H1 (cell line): ENCODE measurements around the gene TMEM125. TPM values are rescaled to one million over a fixed set of nuclear protein-coding genes. Genes with fewer than 3 reads are reported as not detected.

Experiments used
- CTCF ChIA-PET: fragments of 300-600 bp; sonication (Branson Sonifier 250); formaldehyde crosslinking; loops from one replicate; lab custom pipeline; 2021; ENCODE audit not compliant: partially characterized antibody; lab: Charles Lee
- POLR2A ChIA-PET: fragments of 300-600 bp; sonication (Branson Sonifier 250); formaldehyde crosslinking; loops from one replicate; lab custom pipeline; 2021; ENCODE audit warnings: inconsistent platforms; ENCODE audit not compliant: partially characterized antibody; lab: Charles Lee
- DNase-seq, 2 experiments: peaks; one replicate each; pipeline versions ENCODE4 v3.0.0 to v3.0.0-alpha.2; 2010 to 2022; ENCODE audit warnings: low spot score in 2 of 2, low read depth in 1 of 2, mixed read lengths in 1 of 2
- FAIRE-seq: peaks from 2 replicates; lab custom pipeline; 2011; peaks lifted over from hg19 to GRCh38; lab: Jason Lieb, UNC
- H2AFZ ChIP-seq: 2 replicates; pipeline ENCODE4 v1.8.1; 2012; ENCODE audit warnings: low read length, inconsistent platforms
- H2AK5ac ChIP-seq: 2 replicates; pipeline ENCODE4 v1.6.1; 2013; ENCODE audit warnings: low read depth, low read length
- H2BK120ac ChIP-seq: replicated peaks from 2 replicates; pipeline ENCODE3; 2013; ENCODE audit warnings: low read depth, low read length, inconsistent platforms
- H2BK12ac ChIP-seq: 2 replicates; pipeline ENCODE4 v1.6.1; 2013; ENCODE audit warnings: low read depth, low read length
- H2BK15ac ChIP-seq: 2 replicates; pipeline ENCODE4 v1.6.1; 2013; ENCODE audit warnings: low read length
- H2BK20ac ChIP-seq: 2 replicates; pipeline ENCODE4 v1.6.1; 2013; ENCODE audit warnings: low read length
- H2BK5ac ChIP-seq: 2 replicates; pipeline ENCODE4 v1.6.1; 2013; ENCODE audit warnings: low read depth, low read length
- H3K14ac ChIP-seq: 2 replicates; pipeline ENCODE4 v1.6.1; 2013; ENCODE audit warnings: inconsistent platforms; ENCODE audit not compliant: insufficient read length
- H3K18ac ChIP-seq: 2 replicates; pipeline ENCODE4 v1.6.1; 2013; ENCODE audit warnings: low read length; ENCODE audit errors: extremely low read depth
- H3K23ac ChIP-seq: 2 replicates; pipeline ENCODE4 v1.6.1; 2013; ENCODE audit warnings: inconsistent platforms; ENCODE audit not compliant: insufficient read length
- H3K23me2 ChIP-seq: 2 replicates; pipeline ENCODE4 v1.6.1; 2013; ENCODE audit warnings: low read depth, low read length
- H3K27ac ChIP-seq: 2 replicates; pipeline ENCODE4 v1.6.1; 2011; ENCODE audit warnings: low read depth, low read length, inconsistent platforms
- H3K27me3 ChIP-seq, 4 experiments: replicated peaks in 1 of 4; 1 replicate in 1 of 4; 2 replicates in 3 of 4; pipeline versions ENCODE4 v1.6.1 to v1.8.1; 2011 to 2013; ENCODE audit warnings: low read length in 3 of 4, mild to moderate bottlenecking in 3 of 4, inconsistent platforms in 2 of 4, mixed read lengths in 2 of 4, moderate library complexity in 1 of 4; ENCODE audit not compliant: control insufficient read depth in 3 of 4, insufficient read depth in 3 of 4; ENCODE audit errors: extremely low read depth in 1 of 4
- H3K36me3 ChIP-seq, 4 experiments: 2 replicates each; pipeline versions ENCODE4 v1.6.1 to v1.8.1; 2011 to 2013; ENCODE audit warnings: mild to moderate bottlenecking in 4 of 4, low read length in 3 of 4, moderate library complexity in 2 of 4, control low read depth in 1 of 4, inconsistent platforms in 1 of 4; ENCODE audit not compliant: insufficient read depth in 4 of 4, control insufficient read depth in 2 of 4
- H3K4ac ChIP-seq: replicated peaks from 2 replicates; pipeline ENCODE3; 2013; ENCODE audit warnings: low read length, low read depth, mixed read lengths, inconsistent platforms; ENCODE audit not compliant: insufficient read length
- H3K4me1 ChIP-seq, 4 experiments: replicated peaks in 1 of 4; 1 replicate in 1 of 4; 2 replicates in 3 of 4; pipeline versions ENCODE4 v1.6.1 to v1.8.1; 2011 to 2013; ENCODE audit warnings: low read length in 3 of 4, inconsistent platforms in 2 of 4, mixed read lengths in 1 of 4; ENCODE audit not compliant: insufficient read depth in 4 of 4, control insufficient read depth in 3 of 4
- H3K4me2 ChIP-seq, 2 experiments: 2 replicates each; pipeline versions ENCODE4 v1.6.1 to v1.8.1; 2011 to 2013; ENCODE audit warnings: low read depth in 2 of 2, low read length in 2 of 2, control low read depth in 1 of 2, inconsistent platforms in 1 of 2, mild to moderate bottlenecking in 1 of 2; ENCODE audit not compliant: insufficient read depth in 1 of 2
- H3K4me3 ChIP-seq, 4 experiments: fragments of 200-600, 300-600 bp in 1 of 4; sonication (generic), shearing (Covaris generic), sonication (Bioruptor Twin) in 1 of 4; 2 replicates each; pipeline versions ENCODE4 v1.5.1 to v1.8.1; 2011 to 2016; ENCODE audit warnings: low read length in 4 of 4, low read depth in 3 of 4, control low read depth in 2 of 4, inconsistent platforms in 2 of 4, mild to moderate bottlenecking in 2 of 4, mixed read lengths in 1 of 4, moderate library complexity in 1 of 4; ENCODE audit not compliant: insufficient read depth in 2 of 4; ENCODE audit errors: extremely low read depth in 1 of 4
- H3K56ac ChIP-seq: replicated peaks from 2 replicates; pipeline ENCODE3; 2013; ENCODE audit warnings: low read depth, mild to moderate bottlenecking, mixed read lengths, low read length, inconsistent platforms; ENCODE audit not compliant: insufficient read length
- H3K79me1 ChIP-seq: 2 replicates; pipeline ENCODE4 v1.6.1; 2013; ENCODE audit warnings: low read depth, low read length, control low read depth
- H3K79me2 ChIP-seq, 2 experiments: 2 replicates each; pipeline versions ENCODE4 v1.6.1 to v1.8.1; 2012 to 2013; ENCODE audit warnings: low read length in 2 of 2, mild to moderate bottlenecking in 2 of 2, inconsistent platforms in 1 of 2; ENCODE audit not compliant: insufficient read depth in 2 of 2, control insufficient read depth in 1 of 2
- H3K9ac ChIP-seq, 4 experiments: replicated peaks in 1 of 4; 1 replicate in 1 of 4; 2 replicates in 3 of 4; pipeline versions ENCODE4 v1.6.1 to v1.8.1; 2011 to 2013; ENCODE audit warnings: low read depth in 3 of 4, low read length in 3 of 4, control low read depth in 2 of 4, mild to moderate bottlenecking in 2 of 4, moderate library complexity in 2 of 4, inconsistent platforms in 1 of 4; ENCODE audit errors: extremely low read depth in 1 of 4
- H3K9me3 ChIP-seq, 2 experiments: 2 replicates each; pipeline versions ENCODE4 v1.6.1 to v1.8.1; 2012 to 2013; ENCODE audit warnings: mild to moderate bottlenecking in 2 of 2, moderate library complexity in 2 of 2, control low read depth in 1 of 2, inconsistent platforms in 1 of 2, low read depth in 1 of 2, low read length in 1 of 2, mixed read lengths in 1 of 2; ENCODE audit not compliant: insufficient read depth in 2 of 2
- H4K20me1 ChIP-seq, 2 experiments: replicated peaks in 1 of 2; 2 replicates each; pipeline versions ENCODE3 to v1.8.1; 2011 to 2013; ENCODE audit warnings: inconsistent platforms in 2 of 2, low read length in 2 of 2, mild to moderate bottlenecking in 1 of 2; ENCODE audit not compliant: insufficient read depth in 2 of 2, control insufficient read depth in 1 of 2
- H4K5ac ChIP-seq: 2 replicates; pipeline ENCODE4 v1.6.1; 2013; ENCODE audit warnings: low read length, low read depth, mixed read lengths, inconsistent platforms; ENCODE audit not compliant: insufficient read length
- H4K8ac ChIP-seq: 2 replicates; pipeline ENCODE4 v1.8.0; 2013; ENCODE audit warnings: mild to moderate bottlenecking, moderate library complexity, low read length, inconsistent platforms; ENCODE audit not compliant: insufficient read depth; ENCODE audit errors: extremely low read depth
- H4K91ac ChIP-seq: replicated peaks from 2 replicates; pipeline ENCODE3; 2013; ENCODE audit warnings: low read length, mixed read lengths, inconsistent platforms; ENCODE audit not compliant: insufficient read length
- CTBP2 ChIP-seq: IDR thresholded peaks from 2 replicates; pipeline ENCODE4 v1.7.0; 2011; ENCODE audit warnings: borderline replicate concordance, mild to moderate bottlenecking, moderate library complexity, mixed read lengths, low read length; ENCODE audit not compliant: insufficient read depth, insufficient read length
- EGR1 ChIP-seq: IDR thresholded peaks from 2 replicates; pipeline ENCODE4 v1.6.1; 2011; ENCODE audit warnings: low read depth, low read length, borderline replicate concordance
- WGBS, 2 experiments: shearing (Covaris generic) in 1 of 2; methylation state at CpG; one replicate each; pipeline versions ENCODE4 v1.1.6 to v1.1.7; 2013 to 2015; ENCODE audit warnings: low lambda C conversion rate in 2 of 2, mixed read lengths in 2 of 2, inconsistent platforms in 1 of 2, low coverage in 1 of 2, missing lambda C conversion rate in 1 of 2; ENCODE audit not compliant: insufficient replicate concordance in 2 of 2, insufficient coverage in 1 of 2, insufficient read length in 1 of 2; ENCODE audit errors: extremely low coverage in 1 of 2, missing lambda C conversion rate in 1 of 2; 5-methylcytosine and 5-hydroxymethylcytosine counted together
- polyA plus RNA-seq, 7 experiments: library from polyadenylated mRNA; depleted of rRNA in 3 of 7; stranded (reverse) in 5 of 7; unstranded in 2 of 7; fragments of >200 nt in 5 of 7; fragments of 200-250 nt in 2 of 7; gene quantifications; 1 replicate in 5 of 7; 2 replicates in 1 of 7; 4 replicates in 1 of 7; pipeline versions ENCODE4 v1.2.1 to v1.2.3, GENCODE V29; 2011 to 2013; ENCODE audit warnings: missing spikeins in 2 of 7, mixed read lengths in 2 of 7
- total RNA-seq: library from RNA; stranded (reverse); fragmentation: NEBNext Ultra II Directional; extraction: Animal tissue kit (Norgen Biotek cat#: 25700); gene quantifications from 2 replicates; pipeline ENCODE4 v1.2.1, GENCODE V29; 2021

The TMEM125 gene
- total and polyA plus RNA-seq, 2 of the 8 experiments (the other 6 are each of a cell fraction or from before 2014, with no cell fraction given), result 26.5 to 46.7 TPM

DNA sequence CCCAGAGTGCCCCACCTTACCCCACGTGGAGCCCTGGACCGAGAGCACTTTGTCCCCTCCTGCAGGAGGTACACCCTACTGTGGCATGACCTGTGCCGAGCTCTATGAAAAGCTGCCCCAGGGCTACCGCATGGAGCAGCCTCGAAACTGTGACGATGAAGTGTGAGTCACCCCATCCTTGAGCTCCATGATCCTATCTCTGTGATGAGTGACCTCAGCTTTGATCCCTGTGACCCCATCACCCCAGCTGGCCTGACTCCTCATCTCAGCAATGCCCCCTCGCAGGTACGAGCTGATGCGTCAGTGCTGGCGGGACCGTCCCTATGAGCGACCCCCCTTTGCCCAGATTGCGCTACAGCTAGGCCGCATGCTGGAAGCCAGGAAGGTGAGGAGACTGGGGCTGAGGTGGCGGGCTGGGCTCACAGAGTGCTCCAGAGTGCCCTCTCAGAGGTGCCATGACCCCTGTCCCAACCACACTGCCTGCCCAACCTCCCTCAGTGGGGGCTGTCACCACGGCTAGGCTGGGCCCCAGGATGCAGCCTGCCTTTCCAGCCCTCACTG is 51.6 kb downstream of the TMEM125 start:
- H2BK120ac ChIP-seq, result no peak overlapping the region
- no peak for TF ChIP-seq EGR1
- no peak for TF ChIP-seq CTBP2

More for the DNA sequence above, 51.6 kb downstream of the TMEM125 start:
- FAIRE-seq, result no peak
- no peak overlapping the region for H2BK20ac ChIP-seq
- H3K79me1 ChIP-seq, result no peaks in the 10 kb centered on the region
- H3K56ac ChIP-seq, result no peak overlapping the region
- H3K18ac ChIP-seq, result no peak overlapping the region
- DNase-seq, result no peak
- no peak overlapping the region for H2BK5ac ChIP-seq
- H3K27ac ChIP-seq, result no peak overlapping the region
- H3K9me3 ChIP-seq, result 0 out of 4 replicates have a peak, but pooled peaks cover 0 to 2% of the 10 kb centered on the region in 2 experiments
- no peaks in the 10 kb centered on the region for H4K20me1 ChIP-seq
- no peak overlapping the region for H3K4me2 ChIP-seq
- no peak overlapping the region; the same call in 1 of the 2 replicates for H2AFZ ChIP-seq
- no peak overlapping the region for H4K91ac ChIP-seq
- H3K23me2 ChIP-seq, result no peaks in the 10 kb centered on the region
- no peak overlapping the region for H3K4ac ChIP-seq
- POLR2A ChIA-PET, result interaction anchor here (1.7 kb wide), 1 partner anchor 17 kb away, joined by 5 read pairs; no protein-coding TSS in a partner anchor
- WGBS, 2 experiments, result 93% methylated on average over 16 of the region's 16 CpGs; no CpG with 5 or more reads in 1 of the 2 experiments
- H3K9ac ChIP-seq, result no peak overlapping the region
- H3K27me3 ChIP-seq, result no peaks in the 10 kb centered on the region; a peak in 1 of 7 replicates
- H4K8ac ChIP-seq, result no peak overlapping the region; the same call in 1 of the 2 replicates
- H4K5ac ChIP-seq, result no peak overlapping the region
- no peak overlapping the region for H3K4me3 ChIP-seq
- CTCF ChIA-PET, result interaction anchor here (0.5 to 2.0 kb wide), 4 partner anchors 8 to 120 kb away, joined by 3 to 8 read pairs (median 3); no protein-coding TSS in a partner anchor
- no peak overlapping the region for H2AK5ac ChIP-seq
- H3K36me3 ChIP-seq, result no peaks in the 10 kb centered on the region
- no peak overlapping the region for H3K14ac ChIP-seq
- H2BK15ac ChIP-seq, result no peak overlapping the region
- no peaks in the 10 kb centered on the region for H3K79me2 ChIP-seq
- H3K23ac ChIP-seq, result no peak overlapping the region
- H2BK12ac ChIP-seq, result no peak overlapping the region
- H3K4me1 ChIP-seq, result peaks cover 0 to 5% (median 2%) of the 10 kb centered on the region in 4 experiments; a peak in 3 of 7 replicates
